ENCODE measurements around the gene SCD5. TPM values are rescaled to one million over a fixed set of nuclear protein-coding genes. Genes with fewer than 3 reads are reported as not detected.

The SCD5 gene
- total and polyA plus RNA-seq, 9 of the 15 experiments (the other 6 are each of a cell fraction or from before 2014, with no cell fraction given) = 0.01 to 0.20 (median 0.03) TPM; not detected in 5

DNA sequence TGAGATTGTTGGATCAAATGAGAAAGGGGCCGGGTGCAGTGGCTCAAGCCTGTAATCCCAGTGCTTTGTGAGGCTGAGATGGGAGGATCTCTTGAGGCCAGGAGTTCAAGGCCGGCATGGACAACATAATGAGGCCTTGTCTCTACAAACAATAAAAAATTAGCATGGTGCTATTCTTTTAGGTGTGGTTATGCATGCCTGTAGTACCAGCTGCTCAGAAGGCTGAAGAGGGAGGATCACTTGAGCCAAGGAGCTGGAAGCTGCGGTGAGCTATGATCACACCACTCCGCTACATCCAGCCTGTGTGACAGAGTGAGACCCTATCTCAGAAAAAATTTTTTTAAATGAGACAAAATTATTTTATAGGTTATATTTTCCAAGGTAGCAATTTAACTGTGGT is 187.1 kb downstream of the SCD5 start:
- H4K20me1 ChIP-seq (replicated peaks; ENCODE audit: control insufficient read depth, insufficient read depth, low read length) = no peaks in the 10 kb centered on the region
- H3K27ac ChIP-seq (ENCODE audit: extremely low read depth, low read depth, low read length) = no peak overlapping the region
- in situ Hi-C loops (cut with MboI) = no loop called here
- H3K9me1 ChIP-seq (ENCODE audit: control insufficient read depth, insufficient read depth, low read length) = no peaks in the 10 kb centered on the region
- intact Hi-C loops (cut with micrococcal nuclease) = no loop called here
- H2AFZ ChIP-seq (ENCODE audit: low read depth, low read length) = no peak overlapping the region
- H3K4me2 ChIP-seq (ENCODE audit: insufficient read depth, low read length) = no peak overlapping the region
- H3K9me3 ChIP-seq (replicated peaks; ENCODE audit: control insufficient read depth, insufficient read depth, low read depth, low read length) = no peaks in the 10 kb centered on the region
- no peaks in the 10 kb centered on the region for H3K36me3 ChIP-seq (ENCODE audit: control insufficient read depth, insufficient read depth, low read length)
- DNase-seq (ENCODE audit: extremely low read depth in 1 of 4, low spot score in 3 of 4) (no peak), ATAC-seq (no peak), FAIRE-seq (no peak)
- H3K4me3 ChIP-seq = no peak overlapping the region
- no TSS peak for BruUV-seq (replicated peaks)
- POLR2A ChIA-PET = no interaction called here
- CTCF ChIA-PET (ENCODE audit: low intra/inter-chr PET ratio) = no interaction called here
- no peak for TF ChIP-seq HNRNPL (IDR thresholded peaks at IDR 0.05; ENCODE audit: low read depth, low read length)
- TF ChIP-seq ZNF561 (CRISPR knock-in tag; conservative IDR thresholded peaks at IDR 0.05) = no peak
- no peak for TF ChIP-seq NFXL1 (CRISPR knock-in tag; IDR thresholded peaks at IDR 0.05)
- TF ChIP-seq ZNF124 (CRISPR knock-in tag; IDR thresholded peaks at IDR 0.05) = no peak
- TF ChIP-seq MEIS2 (IDR thresholded peaks at IDR 0.05; ENCODE audit: partially characterized antibody) = no peak
- TF ChIP-seq, protein P1, sequence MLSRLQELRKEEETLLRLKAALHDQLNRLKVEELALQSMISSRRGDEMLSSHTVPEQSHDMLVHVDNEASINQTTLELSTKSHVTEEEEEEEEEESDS (CRISPR knock-in tag; IDR thresholded peaks at IDR 0.05) = no peak
- TF ChIP-seq ZNF165 (CRISPR knock-in tag; IDR thresholded peaks at IDR 0.05; ENCODE audit: borderline replicate concordance) = no peak
- TF ChIP-seq EWSR1 (IDR thresholded peaks at IDR 0.05; ENCODE audit: borderline replicate concordance, low read depth, partially characterized antibody) = no peak
- TF ChIP-seq, protein P2, sequence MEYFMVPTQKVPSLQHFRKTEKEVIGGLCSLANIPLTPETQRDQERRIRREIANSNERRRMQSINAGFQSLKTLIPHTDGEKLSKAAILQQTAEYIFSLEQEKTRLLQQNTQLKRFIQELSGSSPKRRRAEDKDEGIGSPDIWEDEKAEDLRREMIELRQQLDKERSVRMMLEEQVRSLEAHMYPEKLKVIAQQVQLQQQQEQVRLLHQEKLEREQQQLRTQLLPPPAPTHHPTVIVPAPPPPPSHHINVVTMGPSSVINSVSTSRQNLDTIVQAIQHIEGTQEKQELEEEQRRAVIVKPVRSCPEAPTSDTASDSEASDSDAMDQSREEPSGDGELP (CRISPR knock-in tag; IDR thresholded peaks at IDR 0.05; ENCODE audit: borderline replicate concordance) = no peak
- TF ChIP-seq PRPF4 (IDR thresholded peaks at IDR 0.05; ENCODE audit: insufficient read depth, low read depth, low read length, poor library complexity, severe bottlenecking) = no peak
- TF ChIP-seq, protein P3, sequence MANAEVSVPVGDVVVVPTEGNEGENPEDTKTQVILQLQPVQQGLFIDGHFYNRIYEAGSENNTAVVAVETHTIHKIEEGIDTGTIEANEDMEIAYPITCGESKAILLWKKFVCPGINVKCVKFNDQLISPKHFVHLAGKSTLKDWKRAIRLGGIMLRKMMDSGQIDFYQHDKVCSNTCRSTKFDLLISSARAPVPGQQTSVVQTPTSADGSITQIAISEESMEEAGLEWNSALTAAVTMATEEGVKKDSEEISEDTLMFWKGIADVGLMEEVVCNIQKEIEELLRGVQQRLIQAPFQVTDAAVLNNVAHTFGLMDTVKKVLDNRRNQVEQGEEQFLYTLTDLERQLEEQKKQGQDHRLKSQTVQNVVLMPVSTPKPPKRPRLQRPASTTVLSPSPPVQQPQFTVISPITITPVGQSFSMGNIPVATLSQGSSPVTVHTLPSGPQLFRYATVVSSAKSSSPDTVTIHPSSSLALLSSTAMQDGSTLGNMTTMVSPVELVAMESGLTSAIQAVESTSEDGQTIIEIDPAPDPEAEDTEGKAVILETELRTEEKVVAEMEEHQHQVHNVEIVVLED (CRISPR knock-in tag; IDR thresholded peaks at IDR 0.05) = no peak
- TF ChIP-seq CXXC5 (CRISPR knock-in tag; IDR thresholded peaks at IDR 0.05) = no peak
- no peak for TF ChIP-seq ZNF311 (CRISPR knock-in tag; IDR thresholded peaks at IDR 0.05)
- no peak for TF ChIP-seq TEAD1 (CRISPR knock-in tag; IDR thresholded peaks at IDR 0.05)
- no peak for TF ChIP-seq ZNF75A (CRISPR knock-in tag; IDR thresholded peaks at IDR 0.05)
- no peak for TF ChIP-seq MYBL2 (IDR thresholded peaks at IDR 0.05; ENCODE audit: low read depth)
- no peak for TF ChIP-seq MYBL2 (CRISPR knock-in tag; IDR thresholded peaks at IDR 0.05; ENCODE audit: borderline replicate concordance)
- TF ChIP-seq, protein P4, sequence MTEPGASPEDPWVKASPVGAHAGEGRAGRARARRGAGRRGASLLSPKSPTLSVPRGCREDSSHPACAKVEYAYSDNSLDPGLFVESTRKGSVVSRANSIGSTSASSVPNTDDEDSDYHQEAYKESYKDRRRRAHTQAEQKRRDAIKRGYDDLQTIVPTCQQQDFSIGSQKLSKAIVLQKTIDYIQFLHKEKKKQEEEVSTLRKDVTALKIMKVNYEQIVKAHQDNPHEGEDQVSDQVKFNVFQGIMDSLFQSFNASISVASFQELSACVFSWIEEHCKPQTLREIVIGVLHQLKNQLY (CRISPR knock-in tag; conservative IDR thresholded peaks at IDR 0.05) = no peak
- WGBS (ENCODE audit: insufficient coverage, low coverage, missing lambda C conversion rate) = 3% methylated on average over 4 of the region's 4 CpGs
- H3K4me1 ChIP-seq (replicated peaks in 1 of 2; ENCODE audit: control insufficient read depth in 2 of 2, insufficient read depth in 2 of 2, low read length in 2 of 2) = no peaks in the 10 kb centered on the region
- no peaks in the 10 kb centered on the region for H3K79me2 ChIP-seq (ENCODE audit: control insufficient read depth, insufficient read depth, low read length)
- peaks cover 9 to 36% of the 10 kb centered on the region in 2 experiments; a peak in 4 of 5 replicates for H3K27me3 ChIP-seq (ENCODE audit: control insufficient read depth in 2 of 2, insufficient read depth in 2 of 2, low read length in 2 of 2)
- H3K9ac ChIP-seq (ENCODE audit: insufficient read depth in 1 of 2, low read depth in 2 of 2, low read length in 2 of 2) = no peak overlapping the region
